Right lobe of liver (tissue), 6 donors: ENCODE results near the gene RBFOX1. TPM values are rescaled to one million over a fixed set of nuclear protein-coding genes. Genes with fewer than 3 reads are reported as not detected.

Experiments used
- ATAC-seq, 4 donors: fragments of 200-7000 bp; cut with Tn5 transposase; one replicate each; pipeline ENCODE4 v1.9.1; 2020; ENCODE audit warnings: mild to moderate bottlenecking in 4 of 4, moderate library complexity in 4 of 4
- DNase-seq, 3 donors: peaks; one replicate each; pipeline ENCODE4 v3.0.0-alpha.2; 2020
- H3K27ac ChIP-seq, 3 donors: fragments of 200-600 bp; one replicate each; pipeline ENCODE4 v1.8.0; 2022
- H3K27me3 ChIP-seq, 2 donors: fragments of 200-600 bp; one replicate each; pipeline ENCODE4 v1.8.0; 2022
- H3K36me3 ChIP-seq, 4 donors: fragments of 200-600 bp; sonication (generic) in 1 of 4; one replicate each; pipeline versions ENCODE4 v1.5.1 to v1.8.0; 2017 to 2022; ENCODE audit warnings: control low read depth in 1 of 4
- H3K4me1 ChIP-seq, 4 donors: fragments of 200-600 bp; sonication (generic) in 1 of 4; one replicate each; pipeline versions ENCODE4 v1.5.1 to v1.8.0; 2017 to 2022; ENCODE audit warnings: control low read depth in 1 of 4
- H3K4me3 ChIP-seq, 3 donors: fragments of 200-600 bp; one replicate each; pipeline ENCODE4 v1.8.0; 2022
- H3K9me3 ChIP-seq, 4 donors: fragments of 200-600 bp; sonication (generic) in 1 of 4; one replicate each; pipeline versions ENCODE4 v1.5.1 to v1.8.0; 2017 to 2022; ENCODE audit warnings: control low read depth in 1 of 4
- CTCF ChIP-seq, 4 donors: fragments of 200-600 bp in 3 of 4; fragments of 450-650 bp in 1 of 4; IDR thresholded peaks; one replicate each; pipeline versions ENCODE4 v1.5.1 to v1.8.0; 2016 to 2022; ENCODE audit warnings: antibody characterized with exemption in 4 of 4, mild to moderate bottlenecking in 2 of 4
- POLR2A ChIP-seq: fragments of 450-650 bp; IDR thresholded peaks from one replicate; pipeline ENCODE4 v1.6.1; 2017; ENCODE audit warnings: antibody characterized with exemption, mild to moderate bottlenecking
- WGBS: methylation state at CpG from one replicate; pipeline ENCODE4 v1.1.6; 2018; ENCODE audit warnings: low coverage, low lambda C conversion rate; ENCODE audit not compliant: insufficient coverage; ENCODE audit errors: missing lambda C conversion rate; 5-methylcytosine and 5-hydroxymethylcytosine counted together
- intact Hi-C, 2 donors: fragments of 100-400 bp; cut with DNase I; formaldehyde crosslinking; loops; one replicate each; pipeline versions ENCODE4 v1.11.2 to v1.14.1; 2022
- total RNA-seq, 6 experiments: library from RNA; depleted of rRNA in 2 of 6; stranded (reverse); fragments of >200 nt in 2 of 6; fragmentation: NEBNext Ultra II Directional in 3 of 6; extraction: Animal tissue kit (Norgen Biotek cat#: 25700) in 3 of 6; gene quantifications; one replicate each; pipeline versions ENCODE4 v1.1.0 to v1.2.4, GENCODE V29; 2016 to 2023
- donor health status: DM: no; HTN: yes; CAD: no.
- donor health status: DM: no; HTN: no; CAD: no.
- donor health status: DM: no; HTN: no; CAD: no.
- donor health status: DM: no; HTN: yes; CAD: no.
- donor health status: DM: no; HTN: yes; CAD: no.

The RBFOX1 gene
- total RNA-seq, 6 experiments from 2014 or later, result 0.19 TPM; not detected in 5

DNA sequence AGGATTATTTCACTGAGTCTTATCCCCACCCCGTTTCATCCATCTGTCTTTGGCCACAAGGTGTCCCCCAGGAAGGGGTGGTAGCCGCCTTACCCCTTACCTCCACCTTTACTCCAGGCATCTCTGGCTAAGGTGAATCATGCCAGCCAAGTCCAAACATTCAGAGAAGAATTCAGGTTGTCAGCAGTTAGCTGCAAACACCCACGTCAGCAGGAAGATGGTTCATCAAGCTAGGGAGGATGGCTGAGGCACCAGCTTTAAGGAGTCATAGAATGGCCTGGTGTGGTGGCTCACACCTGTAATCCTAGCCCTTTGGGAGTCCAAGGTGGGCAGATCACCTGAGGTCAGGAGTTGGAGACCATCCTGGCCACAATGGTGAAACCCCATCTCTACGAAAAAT is 61.0 kb downstream of the RBFOX1 start:
- no peak for TF ChIP-seq CTCF (IDR thresholded peaks at IDR 0.05)
- TF ChIP-seq POLR2A, result no peak
- intact Hi-C loops, result no loop called here

GRCh38 chr16:7394720-7395336 is 62.2 kb downstream of the RBFOX1 start:
- no peak for TF ChIP-seq CTCF (IDR thresholded peaks at IDR 0.05)
- no peak for TF ChIP-seq POLR2A
- ATAC-seq, result no peak

More for the DNA sequence above, 61.0 kb downstream of the RBFOX1 start:
- no peaks in the 10 kb centered on the region for H3K9me3 ChIP-seq
- H3K27me3 ChIP-seq, result no peaks in the 10 kb centered on the region
- H3K27ac ChIP-seq, result no peak overlapping the region
- DNase-seq (no peak), ATAC-seq (no peak)
- H3K4me1 ChIP-seq, result no peaks in the 10 kb centered on the region
- H3K4me3 ChIP-seq, result no peak overlapping the region
- WGBS, result 29% methylated on average over 1 of the region's 4 CpGs
- H3K36me3 ChIP-seq, result no peaks in the 10 kb centered on the region

GRCh38 chr16:7397901-7398300 is 65.3 kb downstream of the RBFOX1 start:
- Histone ChIP-seq H3K4me1 (no peaks in the 10 kb centered on the region), H3K36me3 (no peaks in the 10 kb centered on the region), H3K9me3 (no peaks in the 10 kb centered on the region), H3K27me3 (no peaks in the 10 kb centered on the region), H3K4me3 (no peak overlapping the region), H3K27ac (no peak overlapping the region)
- ATAC-seq, result no peak
- intact Hi-C loops, result no loop called here
- no peak for DNase-seq
- TF ChIP-seq POLR2A (no peak), CTCF (IDR thresholded peaks at IDR 0.05) (no peak)
- 68% methylated on average over 5 of the region's 5 CpGs for WGBS

More at GRCh38 chr16:7394720-7395336, 62.2 kb downstream of the RBFOX1 start:
- no peaks in the 10 kb centered on the region for H3K9me3 ChIP-seq
- no peaks in the 10 kb centered on the region for H3K36me3 ChIP-seq
- no peak overlapping the region for H3K27ac ChIP-seq
- WGBS, result 49% methylated on average over 7 of the region's 7 CpGs
- no peaks in the 10 kb centered on the region for H3K27me3 ChIP-seq
- DNase-seq, result no peak
- H3K4me3 ChIP-seq, result no peak overlapping the region
- intact Hi-C loops, result no loop called here
- no peaks in the 10 kb centered on the region for H3K4me1 ChIP-seq

DNA sequence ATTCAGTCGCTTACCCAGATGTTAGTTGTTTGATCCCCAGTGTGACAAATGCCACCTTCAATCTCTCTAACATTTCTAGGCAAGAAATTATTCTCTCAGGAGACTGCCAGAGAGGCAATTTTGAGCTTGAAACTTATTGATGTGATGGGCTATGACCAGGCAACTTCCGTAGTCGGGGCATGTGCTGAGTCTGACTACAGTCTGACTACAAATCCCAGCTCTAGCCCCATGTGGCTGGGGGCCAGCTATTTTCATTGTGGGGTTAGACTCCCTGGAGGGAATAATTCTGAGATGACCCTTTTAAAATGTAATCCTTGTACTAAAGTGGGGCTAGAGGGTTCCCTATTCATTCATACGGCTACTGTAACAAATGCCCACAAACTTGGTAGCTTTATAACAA is 65.9 kb downstream of the RBFOX1 start:
- no peaks in the 10 kb centered on the region for H3K36me3 ChIP-seq
- intact Hi-C loops, result no loop called here
- no peak for DNase-seq
- H3K4me3 ChIP-seq, result no peak overlapping the region
- 59% methylated on average over 4 of the region's 4 CpGs for WGBS
- H3K27ac ChIP-seq, result no peak overlapping the region
- no peak for ATAC-seq
- TF ChIP-seq POLR2A, result no peak
- TF ChIP-seq CTCF (IDR thresholded peaks at IDR 0.05), result no peak
- no peaks in the 10 kb centered on the region for H3K4me1 ChIP-seq
- H3K27me3 ChIP-seq, result no peaks in the 10 kb centered on the region
- H3K9me3 ChIP-seq, result no peaks in the 10 kb centered on the region

GRCh38 chr16:7399296-7399695 is 66.7 kb downstream of the RBFOX1 start:
- Histone ChIP-seq H3K9me3 (no peaks in the 10 kb centered on the region), H3K27me3 (no peaks in the 10 kb centered on the region), H3K4me3 (no peak overlapping the region), H3K4me1 (no peaks in the 10 kb centered on the region), H3K36me3 (no peaks in the 10 kb centered on the region), H3K27ac (no peak overlapping the region)
- DNase-seq, result no peak
- intact Hi-C loops, result no loop called here
- TF ChIP-seq POLR2A, result no peak
- TF ChIP-seq CTCF (IDR thresholded peaks at IDR 0.05), result no peak
- 76% methylated on average over 7 of the region's 7 CpGs for WGBS
- no peak for ATAC-seq
